Neuronal stem cell (in vitro differentiated cells): Measurements from ENCODE around the gene ST8SIA6.
A peak's percentile ranks its signal among the peaks of the same experiment; 100 is the strongest.
"Not testable (repeated sequence)": the region's sequence is repeated elsewhere in the genome, so short reads cannot be mapped to it uniquely, and the experiment has no call there.

Source experiments
- DNase-seq: peaks from one replicate; pipeline ENCODE4 v3.0.0-alpha.2; 2013; ENCODE audit warnings: low spot score
- H2AFZ ChIP-seq: one replicate; pipeline ENCODE4 v1.6.1; 2013; ENCODE audit warnings: mild to moderate bottlenecking, low read length, inconsistent platforms
- H2AK5ac ChIP-seq: 2 replicates; pipeline ENCODE4 v1.6.1; 2013; ENCODE audit warnings: low read depth, mild to moderate bottlenecking, inconsistent platforms, low read length, moderate library complexity, mixed read lengths
- H2BK120ac ChIP-seq: 2 replicates; pipeline ENCODE4 v1.6.1; 2013; ENCODE audit warnings: low read depth, mild to moderate bottlenecking, inconsistent platforms, low read length, moderate library complexity, mixed read lengths
- H2BK12ac ChIP-seq: one replicate; pipeline ENCODE4 v1.6.1; 2013; ENCODE audit warnings: low read length, inconsistent platforms
- H2BK15ac ChIP-seq: 2 replicates; pipeline ENCODE4 v1.6.1; 2013; ENCODE audit warnings: mild to moderate bottlenecking, low read length, inconsistent platforms, mixed read lengths
- H2BK5ac ChIP-seq: one replicate; pipeline ENCODE4 v1.6.1; 2013; ENCODE audit warnings: inconsistent platforms, mild to moderate bottlenecking, low read length, moderate library complexity
- H3K14ac ChIP-seq: one replicate; pipeline ENCODE4 v1.6.1; 2013; ENCODE audit warnings: low read length, inconsistent platforms
- H3K18ac ChIP-seq: 2 replicates; pipeline ENCODE4 v1.6.1; 2013; ENCODE audit warnings: low read length, inconsistent platforms
- H3K23ac ChIP-seq: 2 replicates; pipeline ENCODE4 v1.6.1; 2013; ENCODE audit warnings: low read depth, mild to moderate bottlenecking, mixed read lengths, low read length, inconsistent platforms; ENCODE audit not compliant: poor library complexity
- H3K27ac ChIP-seq: replicated peaks from 3 replicates; pipeline ENCODE4 v1.5.1; 2013; ENCODE audit warnings: low read length, inconsistent platforms
- H3K27me3 ChIP-seq, 3 experiments: 2 replicates each; pipeline ENCODE4 v1.6.1; 2013; ENCODE audit warnings: low read length in 3 of 3, mild to moderate bottlenecking in 2 of 3, inconsistent platforms in 1 of 3, low read depth in 1 of 3, mixed read lengths in 1 of 3, moderate library complexity in 1 of 3; ENCODE audit not compliant: control insufficient read depth in 3 of 3, insufficient read depth in 3 of 3
- H3K36me3 ChIP-seq, 2 donors: replicated peaks in 1 of 2; 2 replicates each; pipeline ENCODE4 v1.6.1; 2013; ENCODE audit warnings: low read length in 2 of 2; ENCODE audit not compliant: control insufficient read depth in 2 of 2, insufficient read depth in 2 of 2
- H3K4ac ChIP-seq: 2 replicates; pipeline ENCODE4 v1.6.1; 2013; ENCODE audit warnings: inconsistent platforms, mild to moderate bottlenecking, low read length, moderate library complexity
- H3K4me1 ChIP-seq, 2 donors: 1 replicate in 1 of 2; 2 replicates in 1 of 2; pipeline ENCODE4 v1.6.1; 2013; ENCODE audit warnings: low read length in 2 of 2, low read depth in 1 of 2; ENCODE audit not compliant: control insufficient read depth in 2 of 2, insufficient read depth in 1 of 2
- H3K4me2 ChIP-seq: one replicate; pipeline ENCODE4 v1.6.1; 2013; ENCODE audit warnings: mild to moderate bottlenecking, low read length, inconsistent platforms; ENCODE audit not compliant: insufficient read depth, poor library complexity, severe bottlenecking
- H3K4me3 ChIP-seq, 2 donors: 2 replicates each; pipeline ENCODE4 v1.5.1; 2013; ENCODE audit warnings: low read length in 2 of 2, mild to moderate bottlenecking in 2 of 2, inconsistent platforms in 1 of 2, moderate library complexity in 1 of 2
- H3K79me1 ChIP-seq: one replicate; pipeline ENCODE4 v1.6.1; 2013; ENCODE audit warnings: low read depth, mild to moderate bottlenecking, inconsistent platforms, low read length, moderate library complexity
- H3K9ac ChIP-seq: one replicate; pipeline ENCODE4 v1.6.1; 2013; ENCODE audit warnings: mild to moderate bottlenecking, low read depth, low read length, inconsistent platforms; ENCODE audit not compliant: poor library complexity
- H3K9me3 ChIP-seq, 2 donors: replicated peaks in 1 of 2; 2 replicates each; pipeline versions ENCODE3 to v1.6.1; 2013; ENCODE audit warnings: low read length in 2 of 2, mild to moderate bottlenecking in 2 of 2, inconsistent platforms in 1 of 2, low read depth in 1 of 2, mixed read lengths in 1 of 2, moderate library complexity in 1 of 2; ENCODE audit not compliant: control insufficient read depth in 2 of 2, insufficient read depth in 1 of 2
- H4K8ac ChIP-seq: one replicate; pipeline ENCODE4 v1.6.1; 2013; ENCODE audit warnings: low read depth, mild to moderate bottlenecking, inconsistent platforms, low read length, moderate library complexity
- H4K91ac ChIP-seq: one replicate; pipeline ENCODE4 v1.6.1; 2013; ENCODE audit warnings: low read length, low read depth, mild to moderate bottlenecking, inconsistent platforms; ENCODE audit not compliant: poor library complexity
- WGBS, 2 donors: extraction: QIAGEN DNeasy Blood & Tissue Kit; methylation state at CpG; one replicate each; pipeline ENCODE4 v1.1.7; 2013; ENCODE audit warnings: missing lambda C conversion rate in 2 of 2, mixed read lengths in 1 of 2; ENCODE audit not compliant: insufficient read length in 2 of 2, insufficient replicate concordance in 1 of 2; ENCODE audit errors: extremely low coverage in 2 of 2; 5-methylcytosine and 5-hydroxymethylcytosine counted together

Gene ST8SIA6

DNA sequence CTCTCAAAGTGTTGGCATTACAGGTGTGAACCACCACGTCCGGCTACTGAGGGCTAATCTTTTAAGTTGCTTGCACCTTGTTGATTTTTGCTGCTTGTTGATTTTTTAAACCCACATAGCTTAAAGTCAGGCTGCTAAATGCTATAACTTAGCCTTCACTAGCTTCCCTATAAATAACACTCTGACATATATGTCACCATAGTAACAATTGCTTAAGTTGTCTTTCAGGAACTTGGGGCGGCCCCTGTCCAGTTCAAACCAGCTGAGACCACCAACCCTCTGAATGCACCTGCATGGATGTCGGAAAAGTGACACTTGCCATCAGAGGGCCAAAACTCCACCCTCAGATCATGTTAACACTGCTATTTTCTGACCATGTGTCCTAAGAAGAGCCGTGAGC is 47.3 kb downstream of the ST8SIA6 start:
- H3K36me3 ChIP-seq: no peaks in the 10 kb centered on the region
- no CpG with 5 or more reads among the region's 5 CpGs for WGBS, 2 donors
- peaks cover 0 to 1% of the 10 kb centered on the region in 2 donors for H3K9me3 ChIP-seq
- H3K79me1 ChIP-seq: no peaks in the 10 kb centered on the region
- H4K91ac ChIP-seq: no peak overlapping the region
- H2BK12ac ChIP-seq: no peak overlapping the region
- no peak overlapping the region for H2AFZ ChIP-seq
- H2BK15ac ChIP-seq: no peak overlapping the region
- no peak overlapping the region for H3K9ac ChIP-seq
- H3K4me1 ChIP-seq: peaks cover 0 to 7% of the 10 kb centered on the region in 2 donors
- DNase-seq: no peak
- no peak overlapping the region for H2BK120ac ChIP-seq
- no peak overlapping the region for H3K18ac ChIP-seq
- no peak overlapping the region for H3K4me3 ChIP-seq
- no peak overlapping the region for H3K23ac ChIP-seq
- H3K27me3 ChIP-seq: no peaks in the 10 kb centered on the region
- no peak overlapping the region for H3K4me2 ChIP-seq
- no peak overlapping the region for H3K27ac ChIP-seq
- H2BK5ac ChIP-seq: no peak overlapping the region
- H3K14ac ChIP-seq: no peak overlapping the region
- H2AK5ac ChIP-seq: no peak overlapping the region
- H4K8ac ChIP-seq: no peak overlapping the region
- no peak overlapping the region for H3K4ac ChIP-seq

DNA sequence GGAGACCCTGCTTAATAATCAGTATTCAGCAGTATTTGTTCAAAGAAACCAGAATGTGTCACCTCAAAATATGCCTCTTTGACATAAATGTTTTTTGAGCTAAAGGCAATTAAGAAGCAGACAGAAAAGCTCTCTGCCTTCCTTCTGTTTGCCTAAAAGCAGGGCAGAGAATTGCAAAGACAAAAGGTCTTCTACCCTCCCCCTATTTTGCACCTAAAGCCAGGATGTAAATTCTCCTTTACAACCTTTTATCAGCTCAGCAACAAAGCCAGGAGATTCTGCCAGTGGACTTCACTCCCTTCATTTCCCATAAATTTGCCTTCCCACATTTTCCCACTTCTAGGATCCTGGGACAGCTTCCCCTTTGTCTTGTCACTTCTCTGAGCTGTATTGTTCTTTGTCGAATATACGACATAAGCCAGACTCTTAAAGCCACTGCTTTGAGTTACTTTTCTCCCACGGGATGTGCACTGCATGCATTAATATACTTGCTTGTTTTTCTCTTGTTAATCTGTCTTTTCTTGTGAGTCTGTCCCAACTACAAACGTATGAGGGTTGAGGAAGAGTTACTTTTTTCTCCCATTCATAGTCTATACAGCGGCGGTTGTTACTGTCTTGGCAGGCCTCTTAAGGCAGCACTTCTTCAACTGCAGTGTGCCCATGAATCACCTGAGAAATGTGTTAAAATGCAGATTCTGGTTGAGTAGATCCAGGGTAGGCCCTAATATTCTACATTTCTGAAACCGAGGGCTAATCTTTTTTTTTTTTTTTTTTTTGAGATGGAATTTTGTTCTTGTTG is 48.2 kb downstream of the ST8SIA6 start:
- Histone ChIP-seq H2BK120ac (no peak overlapping the region), H3K4me1 (peaks cover 0 to 7% of the 10 kb centered on the region in 2 donors), H4K8ac (no peak overlapping the region), H3K36me3 (no peaks in the 10 kb centered on the region), H3K4me3 (no peak overlapping the region), H3K79me1 (no peaks in the 10 kb centered on the region), H4K91ac (no peak overlapping the region), H3K4ac (no peak overlapping the region), H2AK5ac (no peak overlapping the region), H2BK12ac (no peak overlapping the region), H3K14ac (no peak overlapping the region), H3K27ac (peak overlapping the region; percentile 33), H2BK15ac (no peak overlapping the region), H2BK5ac (no peak overlapping the region), H3K9ac (no peak overlapping the region), H3K23ac (no peak overlapping the region), H3K9me3 (no peaks in the 10 kb centered on the region), H3K18ac (no peak overlapping the region), H2AFZ (peak overlapping the region; percentile 61), H3K4me2 (no peak overlapping the region), H3K27me3 (no peaks in the 10 kb centered on the region)
- no peak for DNase-seq
- WGBS, 2 donors: no CpG with 5 or more reads among the region's 7 CpGs

DNA sequence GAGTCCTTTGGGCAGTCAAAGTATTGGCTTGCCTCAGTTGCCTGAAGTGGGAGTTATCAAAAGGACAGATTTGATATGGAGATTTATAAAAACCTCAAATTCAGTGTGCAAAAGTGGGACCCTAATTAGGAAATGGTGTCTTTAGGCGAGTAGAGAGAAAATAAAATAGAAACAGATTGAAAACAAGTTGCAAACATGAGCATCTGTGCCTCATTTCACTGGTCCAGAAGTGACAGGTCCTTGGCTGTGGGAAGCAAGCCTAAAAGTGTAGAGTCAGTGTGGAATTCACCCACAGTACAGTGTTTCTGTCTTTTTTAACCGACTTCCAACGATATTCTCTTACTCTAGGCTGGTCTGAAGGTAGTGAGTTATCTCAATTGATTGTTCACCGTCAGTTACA is 51.2 kb downstream of the ST8SIA6 start:
- Histone ChIP-seq H2AK5ac (no peak overlapping the region), H3K23ac (no peak overlapping the region), H2BK5ac (no peak overlapping the region), H2AFZ (no peak overlapping the region), H3K18ac (no peak overlapping the region), H3K36me3 (no peaks in the 10 kb centered on the region), H3K79me1 (no peaks in the 10 kb centered on the region), H3K4me3 (no peak overlapping the region), H3K9me3 (no peaks in the 10 kb centered on the region), H2BK15ac (no peak overlapping the region), H3K27ac (no peak overlapping the region), H3K4me2 (no peak overlapping the region), H2BK12ac (no peak overlapping the region), H3K4me1 (peaks cover 0 to 7% of the 10 kb centered on the region in 2 donors), H2BK120ac (no peak overlapping the region), H3K27me3 (no peaks in the 10 kb centered on the region), H3K4ac (no peak overlapping the region), H3K14ac (no peak overlapping the region), H3K9ac (no peak overlapping the region), H4K91ac (no peak overlapping the region), H4K8ac (no peak overlapping the region)
- WGBS, 2 donors: no CpG with 5 or more reads among the region's 4 CpGs
- DNase-seq: no peak

DNA sequence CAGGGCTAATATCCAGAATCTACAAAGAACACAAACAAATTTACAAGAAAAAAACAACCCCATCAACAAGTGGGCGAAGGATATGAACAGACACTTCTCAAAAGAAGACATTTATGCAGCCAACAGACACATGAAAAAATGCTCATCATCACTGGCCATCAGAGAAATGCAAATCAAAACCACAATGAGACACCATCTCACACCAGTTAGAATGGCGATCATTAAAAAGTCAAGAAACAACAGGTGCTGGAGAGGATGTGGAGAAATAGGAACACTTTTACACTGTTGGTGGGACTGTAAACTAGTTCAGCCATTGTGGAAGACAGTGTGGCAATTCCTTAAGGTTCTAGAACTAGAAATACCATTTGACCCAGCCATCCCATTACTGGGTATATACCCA is 52.4 kb downstream of the ST8SIA6 start:
- H3K4ac ChIP-seq, H2AFZ ChIP-seq, DNase-seq, H3K27me3 ChIP-seq, H2BK15ac ChIP-seq, H2BK12ac ChIP-seq, H3K9ac ChIP-seq, H3K4me1 ChIP-seq, H3K4me2 ChIP-seq, H3K23ac ChIP-seq, H4K8ac ChIP-seq, H3K36me3 ChIP-seq, H3K18ac ChIP-seq, H3K4me3 ChIP-seq, H4K91ac ChIP-seq, H3K9me3 ChIP-seq, H2BK5ac ChIP-seq, H3K27ac ChIP-seq, H2AK5ac ChIP-seq, H3K14ac ChIP-seq, H3K79me1 ChIP-seq, H2BK120ac ChIP-seq: not testable (repeated sequence)
- no CpG with 5 or more reads among the region's 2 CpGs for WGBS, 2 donors
